ENCODE results near the gene ZBTB22.

- TF ChIP-seq, protein P1, sequence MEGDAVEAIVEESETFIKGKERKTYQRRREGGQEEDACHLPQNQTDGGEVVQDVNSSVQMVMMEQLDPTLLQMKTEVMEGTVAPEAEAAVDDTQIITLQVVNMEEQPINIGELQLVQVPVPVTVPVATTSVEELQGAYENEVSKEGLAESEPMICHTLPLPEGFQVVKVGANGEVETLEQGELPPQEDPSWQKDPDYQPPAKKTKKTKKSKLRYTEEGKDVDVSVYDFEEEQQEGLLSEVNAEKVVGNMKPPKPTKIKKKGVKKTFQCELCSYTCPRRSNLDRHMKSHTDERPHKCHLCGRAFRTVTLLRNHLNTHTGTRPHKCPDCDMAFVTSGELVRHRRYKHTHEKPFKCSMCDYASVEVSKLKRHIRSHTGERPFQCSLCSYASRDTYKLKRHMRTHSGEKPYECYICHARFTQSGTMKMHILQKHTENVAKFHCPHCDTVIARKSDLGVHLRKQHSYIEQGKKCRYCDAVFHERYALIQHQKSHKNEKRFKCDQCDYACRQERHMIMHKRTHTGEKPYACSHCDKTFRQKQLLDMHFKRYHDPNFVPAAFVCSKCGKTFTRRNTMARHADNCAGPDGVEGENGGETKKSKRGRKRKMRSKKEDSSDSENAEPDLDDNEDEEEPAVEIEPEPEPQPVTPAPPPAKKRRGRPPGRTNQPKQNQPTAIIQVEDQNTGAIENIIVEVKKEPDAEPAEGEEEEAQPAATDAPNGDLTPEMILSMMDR (IDR thresholded peaks at IDR 0.05), result no peak
- TF ChIP-seq ZFX (IDR thresholded peaks at IDR 0.05; ENCODE audit: borderline replicate concordance), result no peak
These were observed 41.8 kb upstream of the ZBTB22 start for GRCh38 chr6:33359331-33359730.

All from 22Rv1 (cell line).